Fibroblast of villous mesenchyme (primary cell): ENCODE results near the gene ZC3H7A. TPM values are rescaled to one million over a fixed set of nuclear protein-coding genes. Genes with fewer than 3 reads are reported as not detected.
A peak's percentile ranks its signal among the peaks of the same experiment; 100 is the strongest.
"Not testable (repeated sequence)": the region's sequence is repeated elsewhere in the genome, so short reads cannot be mapped to it uniquely, and the experiment has no call there.

Source experiments
- DNase-seq: peaks from one replicate; pipeline ENCODE4 v3.0.0-alpha.2; 2010; ENCODE audit warnings: low read depth
- H3K4me3 ChIP-seq: 2 replicates; pipeline ENCODE4 v1.5.1; 2011; ENCODE audit warnings: low read depth, mild to moderate bottlenecking, low read length
- CTCF ChIP-seq: IDR thresholded peaks from 2 replicates; pipeline ENCODE4 v1.5.1; 2012; ENCODE audit warnings: low read depth, mild to moderate bottlenecking, low read length; ENCODE audit not compliant: insufficient read depth
- total RNA-seq: library from RNA; depleted of rRNA; stranded (reverse); fragments of >200 nt; gene quantifications from 2 replicates; pipeline ENCODE4 v1.2.3, GENCODE V29; 2012

Gene ZC3H7A
- total RNA-seq, 1 donor: 59.2 TPM

- no peak overlapping the region for H3K4me3 ChIP-seq
- DNase-seq: no peak
- no peak for TF ChIP-seq CTCF
Measured at GRCh38 chr16:11819798-11820197, 22.7 kb upstream of the ZC3H7A start.

- not testable (repeated sequence) for DNase-seq, H3K4me3 ChIP-seq
Measured at GRCh38 chr16:11818970-11819369, 21.9 kb upstream of the ZC3H7A start.

- H3K4me3 ChIP-seq: no peak overlapping the region
- no peak for TF ChIP-seq CTCF
- no peak for DNase-seq
Measured at GRCh38 chr16:11816123-11816522, 19.1 kb upstream of the ZC3H7A start.

- DNase-seq, H3K4me3 ChIP-seq: not testable (repeated sequence)
Measured at GRCh38 chr16:11814800-11815199, 17.7 kb upstream of the ZC3H7A start.

- no peak overlapping the region for H3K4me3 ChIP-seq
- TF ChIP-seq CTCF: no peak
- peak; percentile 93 for DNase-seq
Measured at GRCh38 chr16:11806721-11807120, 9.7 kb upstream of the ZC3H7A start.

DNA sequence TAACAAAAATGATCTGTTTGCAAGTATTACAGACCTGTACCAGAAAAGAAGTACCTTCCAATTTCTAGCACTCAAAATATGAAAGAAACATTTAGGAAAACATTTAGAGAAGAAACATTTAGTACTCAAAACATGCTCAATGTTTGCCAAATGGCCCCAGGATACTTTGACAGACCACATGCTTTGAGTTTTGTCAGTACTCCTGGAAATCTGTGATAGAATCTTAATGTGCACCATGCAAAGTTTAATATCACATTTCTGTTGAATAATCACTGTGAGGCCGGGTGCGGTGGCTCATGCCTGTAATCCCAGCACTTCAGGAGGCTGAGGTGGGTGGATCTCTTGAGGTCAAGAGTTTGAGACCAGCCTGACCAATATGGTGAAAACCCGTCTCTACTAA is 8.5 kb upstream of the ZC3H7A start:
- H3K4me3 ChIP-seq: no peak overlapping the region
- DNase-seq: peak; percentile 64
- no peak for TF ChIP-seq CTCF

- DNase-seq: peak; percentile 77
- H3K4me3 ChIP-seq: no peak overlapping the region
- no peak for TF ChIP-seq CTCF
Measured at GRCh38 chr16:11801481-11802021, 4.5 kb upstream of the ZC3H7A start.

DNA sequence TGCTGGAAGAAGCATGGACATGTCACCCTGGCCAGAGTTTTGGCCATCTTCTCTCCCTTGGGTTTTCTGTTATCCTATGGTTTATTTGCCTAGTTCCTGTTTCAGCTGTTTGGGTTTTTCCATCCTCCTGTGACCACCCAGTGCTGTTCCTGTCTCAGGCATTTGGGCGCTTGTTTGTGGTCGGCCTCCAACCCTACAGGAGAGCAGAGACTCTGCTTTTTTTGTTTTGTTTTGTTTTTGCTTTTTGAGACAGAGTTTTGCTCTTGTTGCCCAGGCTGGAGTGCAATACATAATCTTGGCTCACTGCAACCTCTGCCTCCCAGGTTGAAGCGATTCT is 3.3 kb upstream of the ZC3H7A start:
- no peak for TF ChIP-seq CTCF
- H3K4me3 ChIP-seq: peak overlapping the region; percentile 25
- DNase-seq: peak; percentile 39
